Ovary (tissue), 3 donors: ENCODE results near the gene PI4K2B.

Experiments
- EP300 ChIP-seq: sonication (generic); formaldehyde crosslinking; IDR thresholded peaks from one replicate; pipeline ENCODE4 v1.6.1; 2017; ENCODE audit warnings: antibody characterized with exemption
- POLR2A ChIP-seq: fragments of 450-650 bp; IDR thresholded peaks from one replicate; pipeline ENCODE4 v1.6.1; 2017; ENCODE audit warnings: antibody characterized with exemption, mild to moderate bottlenecking, moderate library complexity
- TF ChIP-seq, protein P1 (sequence below), 3 donors: fragments of 450-650 bp in 2 of 3; fragments of 200-600 bp in 1 of 3; IDR thresholded peaks; one replicate each; pipeline versions ENCODE4 v1.5.1 to v1.8.0; 2016 to 2022; ENCODE audit warnings: antibody characterized with exemption in 3 of 3, mild to moderate bottlenecking in 1 of 3
- donor health status: DM: no; HTN: no; CAD: no.

DNA sequence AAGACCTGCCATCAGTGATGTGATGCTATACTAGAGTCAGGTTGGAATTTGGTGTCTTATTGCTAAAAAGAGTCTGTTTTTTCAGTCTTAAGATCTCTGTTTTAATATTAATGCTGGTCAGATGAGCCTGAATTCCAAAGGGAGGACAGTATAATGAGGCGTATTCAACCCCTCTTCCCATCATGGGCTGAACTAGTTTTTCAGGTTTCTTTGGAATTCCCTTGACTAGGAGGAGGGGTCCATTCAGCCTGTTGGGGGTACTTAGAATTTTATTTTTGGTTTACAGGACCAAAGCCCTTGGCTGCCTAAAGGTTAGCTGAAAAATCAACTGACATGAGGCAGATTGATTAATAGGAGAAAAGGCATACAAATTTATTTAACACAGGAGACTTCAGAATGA is 24.1 kb upstream of the PI4K2B start:
- TF ChIP-seq, protein P1, sequence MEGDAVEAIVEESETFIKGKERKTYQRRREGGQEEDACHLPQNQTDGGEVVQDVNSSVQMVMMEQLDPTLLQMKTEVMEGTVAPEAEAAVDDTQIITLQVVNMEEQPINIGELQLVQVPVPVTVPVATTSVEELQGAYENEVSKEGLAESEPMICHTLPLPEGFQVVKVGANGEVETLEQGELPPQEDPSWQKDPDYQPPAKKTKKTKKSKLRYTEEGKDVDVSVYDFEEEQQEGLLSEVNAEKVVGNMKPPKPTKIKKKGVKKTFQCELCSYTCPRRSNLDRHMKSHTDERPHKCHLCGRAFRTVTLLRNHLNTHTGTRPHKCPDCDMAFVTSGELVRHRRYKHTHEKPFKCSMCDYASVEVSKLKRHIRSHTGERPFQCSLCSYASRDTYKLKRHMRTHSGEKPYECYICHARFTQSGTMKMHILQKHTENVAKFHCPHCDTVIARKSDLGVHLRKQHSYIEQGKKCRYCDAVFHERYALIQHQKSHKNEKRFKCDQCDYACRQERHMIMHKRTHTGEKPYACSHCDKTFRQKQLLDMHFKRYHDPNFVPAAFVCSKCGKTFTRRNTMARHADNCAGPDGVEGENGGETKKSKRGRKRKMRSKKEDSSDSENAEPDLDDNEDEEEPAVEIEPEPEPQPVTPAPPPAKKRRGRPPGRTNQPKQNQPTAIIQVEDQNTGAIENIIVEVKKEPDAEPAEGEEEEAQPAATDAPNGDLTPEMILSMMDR (IDR thresholded peaks at IDR 0.05) = no peak
- TF ChIP-seq POLR2A = no peak
- TF ChIP-seq EP300 = no peak
